HG03045 (cell line): ENCODE results near the gene CDH13.

Experiments used
- ATAC-seq: cut with Tn5 transposase; IDR thresholded peaks from one replicate; pipeline ENCODE4 v1.9.1; 2021; ENCODE audit warnings: mild to moderate bottlenecking, moderate library complexity; ENCODE audit not compliant: unreplicated experiment

Gene CDH13

GRCh38 chr16:83681381-83681956 lies 1054.7 kb downstream of the CDH13 start:
- no peak for ATAC-seq

GRCh38 chr16:83682116-83682867 lies 1055.5 kb downstream of the CDH13 start:
- no peak for ATAC-seq

- no peak for ATAC-seq
These were observed 1056.1 kb downstream of the CDH13 start for GRCh38 chr16:83682868-83683235.

GRCh38 chr16:83685615-83686165 lies 1058.9 kb downstream of the CDH13 start:
- no peak for ATAC-seq

- ATAC-seq = no peak
These were observed 1060.0 kb downstream of the CDH13 start for GRCh38 chr16:83686726-83687125.

GRCh38 chr16:83689385-83689831 lies 1062.6 kb downstream of the CDH13 start:
- no peak for ATAC-seq

- no peak for ATAC-seq
These were observed 1065.5 kb downstream of the CDH13 start for GRCh38 chr16:83692224-83692623.

GRCh38 chr16:83698964-83699363 lies 1072.2 kb downstream of the CDH13 start:
- ATAC-seq = no peak

- ATAC-seq = no peak
These were observed 1073.0 kb downstream of the CDH13 start for GRCh38 chr16:83699817-83700216.

GRCh38 chr16:83700918-83701317 lies 1074.1 kb downstream of the CDH13 start:
- ATAC-seq = no peak

GRCh38 chr16:83701494-83701893 lies 1074.7 kb downstream of the CDH13 start:
- no peak for ATAC-seq

- no peak for ATAC-seq
These were observed 1077.9 kb downstream of the CDH13 start for GRCh38 chr16:83704656-83705055.

- no peak for ATAC-seq
These were observed 1079.1 kb downstream of the CDH13 start for GRCh38 chr16:83705856-83706255.

GRCh38 chr16:83706394-83706793 lies 1079.6 kb downstream of the CDH13 start:
- ATAC-seq = no peak

GRCh38 chr16:83711069-83711468 lies 1084.3 kb downstream of the CDH13 start:
- no peak for ATAC-seq

GRCh38 chr16:83713597-83713996 lies 1086.8 kb downstream of the CDH13 start:
- no peak for ATAC-seq

GRCh38 chr16:83714286-83714685 lies 1087.5 kb downstream of the CDH13 start:
- ATAC-seq = no peak

GRCh38 chr16:83715217-83715920 lies 1088.6 kb downstream of the CDH13 start:
- ATAC-seq = no peak

GRCh38 chr16:83717308-83717707 lies 1090.5 kb downstream of the CDH13 start:
- ATAC-seq = no peak

- no peak for ATAC-seq
These were observed 1091.0 kb downstream of the CDH13 start for GRCh38 chr16:83717814-83718213.

- no peak for ATAC-seq
These were observed 1093.4 kb downstream of the CDH13 start for GRCh38 chr16:83720213-83720612.

GRCh38 chr16:83720981-83721380 lies 1094.2 kb downstream of the CDH13 start:
- ATAC-seq = no peak
